Measurements from ENCODE around the gene HEBP2.
"Not testable (repeated sequence)": the region's sequence is repeated elsewhere in the genome, so short reads cannot be mapped to it uniquely, and the experiment has no call there.

HEBP2 gene

DNA sequence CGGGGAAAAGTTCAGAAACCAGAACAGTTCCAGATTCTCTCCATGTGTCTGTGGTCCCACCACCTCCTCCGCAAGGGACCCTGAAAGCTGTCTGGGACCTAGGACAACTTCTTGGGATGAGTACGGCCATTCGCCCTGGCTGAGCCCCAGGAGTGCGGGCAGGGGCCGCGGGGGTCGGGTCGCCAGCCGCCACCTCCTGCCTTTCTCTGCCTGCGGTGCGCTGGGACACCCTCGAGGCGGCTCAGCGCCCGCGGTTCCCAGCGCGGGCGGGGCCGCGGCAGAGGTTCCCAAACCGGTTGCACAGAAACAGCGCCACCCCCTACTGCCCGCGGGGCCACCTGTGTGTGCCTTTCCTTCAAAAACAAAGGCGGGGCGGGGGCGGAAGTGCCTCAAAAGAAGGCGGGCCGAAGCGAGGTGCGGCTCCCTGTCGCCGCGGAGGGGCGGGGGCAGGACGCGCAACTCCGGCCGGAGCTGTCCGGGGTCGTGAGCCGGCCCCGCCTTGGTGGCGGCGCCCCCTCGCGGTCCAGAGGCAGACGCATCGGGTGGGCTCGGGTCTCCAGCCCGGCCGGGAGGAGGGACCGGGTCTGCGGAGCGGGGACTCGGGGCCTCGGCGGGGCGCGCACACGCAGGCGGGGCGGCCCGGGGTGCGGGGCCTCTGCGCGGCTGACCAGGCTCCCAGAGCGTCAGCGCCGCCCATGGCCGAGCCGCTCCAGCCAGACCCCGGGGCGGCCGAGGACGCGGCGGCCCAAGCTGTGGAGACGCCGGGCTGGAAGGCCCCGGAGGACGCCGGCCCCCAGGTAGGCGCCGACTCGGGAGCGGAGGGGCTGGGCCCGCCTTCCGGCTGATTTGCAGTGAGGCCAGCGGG, at the start of gene HEBP2:
Gene HEBP2 (plus strand): TSS at position 423 of the 865 bp plus-strand sequence. CDS start 273 bp downstream, at position 696.
- Histone ChIP-seq H3K4me3 (peak within 1 kb of the TSS; percentile 72 to 94 (median 82)), H3K27ac (peak within 1 kb of the TSS; percentile 81 to 97 (median 94))

GRCh38 chr6:138357928-138358327, 46.1 kb upstream of the HEBP2 start:
- no peak overlapping the region for H3K4me3 ChIP-seq
- no peak overlapping the region for H3K27ac ChIP-seq

- H3K27ac ChIP-seq, H3K4me3 ChIP-seq: not testable (repeated sequence)
These were observed 35.3 kb upstream of the HEBP2 start for GRCh38 chr6:138368684-138369083.

GRCh38 chr6:138370631-138371451, 33.2 kb upstream of the HEBP2 start:
- Histone ChIP-seq H3K27ac (no peak overlapping the region), H3K4me3 (no peak overlapping the region)

GRCh38 chr6:138371452-138371711, 32.6 kb upstream of the HEBP2 start:
- Histone ChIP-seq H3K4me3 (no peak overlapping the region), H3K27ac (no peak overlapping the region)

DNA sequence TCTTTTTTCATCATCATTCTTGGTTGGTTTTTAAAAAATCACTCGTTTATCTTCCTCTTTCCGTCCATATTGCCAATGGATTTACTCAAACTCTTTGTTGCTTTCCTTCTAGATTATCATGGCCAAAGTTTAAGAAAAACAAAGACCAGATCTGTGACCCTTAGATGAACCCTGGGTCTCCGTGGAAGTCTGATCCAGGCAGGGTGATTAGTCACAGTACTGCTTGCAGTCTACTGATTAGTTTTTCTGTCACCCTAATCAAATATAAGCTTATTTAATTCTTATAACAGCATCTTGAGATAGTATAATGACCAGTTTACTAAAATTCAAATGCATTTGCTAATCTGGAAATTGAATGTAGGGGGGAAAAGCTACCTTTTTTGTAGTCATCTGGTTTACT, 32.3 kb upstream of the HEBP2 start:
- H3K4me3 ChIP-seq, result no peak overlapping the region
- no peak overlapping the region for H3K27ac ChIP-seq

DNA sequence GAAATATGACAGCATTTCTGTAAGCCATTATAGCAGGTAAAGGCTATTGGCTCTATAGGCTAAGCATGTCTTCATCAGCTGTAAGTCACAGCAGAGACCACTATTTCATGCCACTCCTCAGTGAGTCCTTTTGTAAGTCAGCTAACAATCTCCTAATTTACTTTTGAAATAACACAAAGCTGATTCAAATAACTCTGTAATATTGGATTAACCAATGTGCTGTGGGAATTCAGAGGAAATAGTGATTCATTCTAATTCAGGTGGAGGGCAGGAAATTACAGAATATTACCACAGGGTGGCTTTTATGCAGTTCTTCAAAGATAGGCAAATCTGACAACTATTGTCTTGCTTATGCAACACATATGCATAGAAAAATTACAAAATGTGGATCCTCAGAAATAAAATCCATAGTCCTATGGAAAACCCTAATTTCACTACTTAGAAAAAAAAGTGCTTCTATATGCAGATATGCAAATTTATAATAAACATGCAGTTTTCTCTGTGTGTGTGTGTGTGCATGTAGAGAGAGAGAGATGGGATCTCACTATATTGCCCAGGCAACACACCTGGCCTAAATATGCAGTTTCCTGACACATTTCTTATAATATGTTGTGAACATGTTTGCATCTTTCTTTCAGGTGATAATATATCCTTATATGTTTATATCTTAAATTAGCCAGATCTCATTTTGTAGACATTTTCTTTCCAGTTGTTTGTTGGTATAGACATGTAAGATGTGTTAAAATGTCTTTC, 31.1 kb upstream of the HEBP2 start:
- Histone ChIP-seq H3K27ac (no peak overlapping the region), H3K4me3 (no peak overlapping the region)

DNA sequence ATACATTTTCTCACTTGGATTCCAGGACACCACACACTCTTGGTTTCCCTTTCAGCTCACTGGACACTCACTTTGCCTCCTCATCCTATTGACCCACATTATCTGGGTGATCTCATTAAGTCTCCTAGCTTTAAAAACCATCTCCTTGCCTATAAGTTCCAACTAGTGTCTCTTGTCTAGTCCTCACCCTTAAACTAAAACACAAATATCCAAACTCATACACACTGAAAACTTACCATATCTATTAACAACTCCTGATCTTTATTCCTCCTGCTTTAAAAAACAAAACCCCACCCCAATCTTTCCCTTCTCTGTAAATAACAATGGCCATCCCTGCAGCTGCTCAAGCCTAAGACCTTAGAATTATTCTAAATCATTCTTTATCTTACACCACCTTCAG, 29.8 kb upstream of the HEBP2 start:
- Histone ChIP-seq H3K27ac (no peak overlapping the region), H3K4me3 (no peak overlapping the region)

GRCh38 chr6:138374815-138375214, 29.2 kb upstream of the HEBP2 start:
- H3K4me3 ChIP-seq, result no peak overlapping the region
- no peak overlapping the region for H3K27ac ChIP-seq

DNA sequence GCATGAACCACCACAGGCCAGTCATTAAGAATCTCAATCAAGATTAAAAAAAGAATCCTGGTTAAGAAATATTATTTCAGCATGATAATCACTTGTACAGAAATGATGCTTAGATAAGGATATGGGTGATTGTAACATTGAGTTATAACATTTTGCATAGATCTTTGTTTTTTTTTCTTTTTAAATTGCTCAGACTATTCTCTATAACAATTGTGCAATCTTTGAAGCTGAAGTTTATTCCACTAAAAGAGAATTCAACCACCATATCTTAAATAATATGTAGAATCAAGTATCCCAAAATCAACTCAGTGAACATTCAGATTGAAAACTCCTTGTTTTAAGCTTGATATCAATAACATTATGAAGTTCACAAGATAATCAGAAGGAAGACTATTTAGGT, 27.0 kb upstream of the HEBP2 start:
- Histone ChIP-seq H3K4me3 (no peak overlapping the region), H3K27ac (no peak overlapping the region)

DNA sequence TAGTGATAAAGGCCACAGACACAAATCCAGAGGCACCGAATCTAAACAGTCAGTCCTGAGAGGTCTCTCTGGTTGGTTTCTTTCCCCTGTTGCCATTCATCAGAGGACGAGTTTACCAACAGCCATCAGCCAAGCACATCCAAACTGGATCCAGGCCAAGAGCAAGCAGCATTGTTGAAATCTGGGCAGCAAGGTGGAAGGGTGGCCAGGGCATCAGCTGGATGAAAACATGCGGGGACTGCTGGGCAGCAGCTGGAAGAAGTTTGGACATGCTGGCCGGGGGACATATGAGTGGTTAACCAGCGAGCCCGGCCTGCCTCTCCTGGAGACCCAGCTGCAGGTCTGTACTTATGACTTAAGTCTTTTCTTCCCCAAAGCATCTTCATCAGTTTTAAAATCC, 26.2 kb upstream of the HEBP2 start, which contains the start of gene SMIM28:
Gene SMIM28 (plus strand): TSS at position 62 of the 400 bp plus-strand sequence. CDS start 168 bp downstream, at position 230.
- H3K27ac ChIP-seq, result no peak within 1 kb of the TSS
- no peak within 1 kb of the TSS for H3K4me3 ChIP-seq

GRCh38 chr6:138378463-138378862, 25.6 kb upstream of the HEBP2 start:
- Histone ChIP-seq H3K4me3 (no peak overlapping the region), H3K27ac (no peak overlapping the region)

DNA sequence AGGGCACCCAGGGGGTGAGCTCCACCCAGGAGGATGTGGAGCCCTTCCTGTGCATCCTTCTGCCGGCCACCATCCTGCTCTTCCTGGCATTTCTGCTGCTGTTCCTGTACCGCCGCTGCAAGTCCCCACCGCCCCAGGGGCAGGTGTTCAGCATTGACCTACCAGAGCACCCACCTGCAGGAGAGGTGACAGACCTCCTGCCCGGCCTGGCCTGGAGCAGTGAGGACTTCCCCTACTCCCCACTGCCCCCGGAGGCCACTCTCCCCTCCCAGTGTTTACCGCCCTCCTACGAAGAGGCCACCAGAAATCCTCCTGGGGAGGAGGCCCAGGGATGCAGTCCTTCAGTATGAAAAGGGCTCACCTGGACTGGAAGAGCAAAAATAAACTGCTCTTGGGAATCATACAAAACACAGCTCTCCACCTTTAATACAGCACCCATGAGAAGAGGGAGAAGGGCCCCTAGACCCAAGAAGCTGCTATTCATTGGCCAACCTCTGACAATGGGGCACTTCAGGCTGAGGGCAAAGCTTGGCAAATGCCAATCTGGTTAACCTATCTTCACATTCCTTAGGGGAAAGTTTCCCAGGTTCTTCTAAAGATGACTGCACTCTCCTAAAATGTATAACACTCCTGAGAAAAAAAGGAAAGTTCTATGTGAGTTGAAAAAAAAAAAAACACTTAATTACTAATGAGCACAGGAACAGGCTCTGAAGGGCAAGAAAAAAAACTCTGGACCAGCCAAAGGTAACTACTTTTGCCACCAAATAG, 21.3 kb upstream of the HEBP2 start:
- H3K4me3 ChIP-seq, result no peak overlapping the region
- no peak overlapping the region for H3K27ac ChIP-seq

- no peak overlapping the region for H3K27ac ChIP-seq
- H3K4me3 ChIP-seq, result no peak overlapping the region
These were observed 20.2 kb upstream of the HEBP2 start for GRCh38 chr6:138383776-138384175.

DNA sequence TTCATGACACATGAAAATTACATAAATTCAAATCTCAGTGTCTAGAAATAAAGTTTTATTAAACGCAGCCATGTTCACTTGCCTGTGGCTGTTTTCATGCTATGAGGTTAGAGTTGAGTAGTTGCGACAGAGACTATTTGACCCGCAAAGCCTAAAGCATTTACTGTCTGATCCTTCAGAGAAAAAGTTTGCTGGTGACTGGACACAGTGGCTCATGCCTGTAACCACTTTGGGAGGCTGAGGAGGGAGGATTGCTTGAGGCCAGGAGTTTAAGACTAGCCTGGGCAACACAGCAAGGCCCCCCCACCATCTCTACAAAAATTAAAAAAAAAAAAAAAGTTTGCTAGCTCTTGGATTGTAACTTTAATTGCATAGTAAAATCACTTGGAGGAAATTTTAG, 17.1 kb upstream of the HEBP2 start:
- H3K27ac ChIP-seq, result no peak overlapping the region
- no peak overlapping the region for H3K4me3 ChIP-seq

- Histone ChIP-seq H3K4me3 (no peak overlapping the region), H3K27ac (peak overlapping the region in 1 of 21 experiments; percentile 34)
These were observed 16.2 kb upstream of the HEBP2 start for GRCh38 chr6:138387577-138388368.

- Histone ChIP-seq H3K27ac (no peak overlapping the region), H3K4me3 (no peak overlapping the region)
These were observed 14.5 kb upstream of the HEBP2 start for GRCh38 chr6:138389551-138389950.

GRCh38 chr6:138393871-138394783, 9.9 kb upstream of the HEBP2 start:
- no peak overlapping the region for H3K4me3 ChIP-seq
- no peak overlapping the region for H3K27ac ChIP-seq

Measured in skin epidermis (tissue), 12 donors.